CD4-positive, alpha-beta T cell (primary cell): ENCODE measurements around the gene PBXIP1. TPM values are rescaled to one million over a fixed set of nuclear protein-coding genes. Genes with fewer than 3 reads are reported as not detected.

Source experiments
- ATAC-seq: fragments of 200-7000 bp; cut with Tn5 transposase; one replicate; pipeline ENCODE4 v1.10.0; 2022; ENCODE audit warnings: mild to moderate bottlenecking; ENCODE audit not compliant: poor library complexity
- CTCF ChIA-PET: fragments of 350-600 bp; sonication (Branson Sonifier 250); formaldehyde crosslinking; loops from one replicate; lab custom pipeline; 2021; ENCODE audit warnings: antibody characterized with exemption, inconsistent platforms; lab: Charles Lee
- POLR2A ChIA-PET: fragments of 350-600 bp; sonication (Branson Sonifier 250); formaldehyde crosslinking; loops from one replicate; lab custom pipeline; 2021; ENCODE audit warnings: antibody characterized with exemption, inconsistent platforms; lab: Charles Lee
- DNase-seq, 14 experiments: peaks; one replicate each; pipeline ENCODE4 v3.0.0-alpha.2; 2013 to 2020; ENCODE audit warnings: mixed read lengths in 2 of 14
- H3K27ac ChIP-seq, 2 donors: one replicate each; pipeline versions ENCODE4 v1.5.1 to v1.7.0; 2013; ENCODE audit warnings: low read length in 2 of 2, low read depth in 1 of 2, mild to moderate bottlenecking in 1 of 2
- H3K27me3 ChIP-seq, 2 experiments: 1 replicate in 1 of 2; 2 replicates in 1 of 2; pipeline versions ENCODE4 v1.6.1 to v1.7.0; 2013; ENCODE audit warnings: low read length in 2 of 2, control low read depth in 1 of 2, mild to moderate bottlenecking in 1 of 2, moderate library complexity in 1 of 2; ENCODE audit not compliant: insufficient read depth in 2 of 2, control insufficient read depth in 1 of 2
- H3K36me3 ChIP-seq: one replicate; pipeline ENCODE4 v1.6.1; 2013; ENCODE audit warnings: low read length, control low read depth; ENCODE audit not compliant: insufficient read depth
- H3K4me1 ChIP-seq: one replicate; pipeline ENCODE4 v1.6.1; 2013; ENCODE audit warnings: low read length, control low read depth; ENCODE audit not compliant: insufficient read depth
- H3K4me3 ChIP-seq: one replicate; pipeline ENCODE4 v1.5.1; 2013; ENCODE audit warnings: mild to moderate bottlenecking, low read length, moderate library complexity
- H3K9me3 ChIP-seq, 2 experiments: 1 replicate in 1 of 2; 2 replicates in 1 of 2; pipeline versions ENCODE4 v1.6.1 to v1.7.0; 2013; ENCODE audit warnings: low read length in 2 of 2, mild to moderate bottlenecking in 2 of 2, control low read depth in 1 of 2, moderate library complexity in 1 of 2; ENCODE audit not compliant: control insufficient read depth in 1 of 2, insufficient read depth in 1 of 2
- H3K27ac Mint-ChIP-seq: one replicate; pipeline ENCODE4 v1.8.0; 2020; ENCODE audit warnings: mixed read lengths
- H3K27me3 Mint-ChIP-seq: one replicate; pipeline ENCODE4 v1.8.0; 2021; ENCODE audit warnings: mixed read lengths
- H3K36me3 Mint-ChIP-seq: one replicate; pipeline ENCODE4 v1.8.0; 2021; ENCODE audit warnings: low read depth, mixed read lengths
- H3K4me1 Mint-ChIP-seq: one replicate; pipeline ENCODE4 v1.8.0; 2021; ENCODE audit warnings: low read depth, mixed read lengths
- H3K4me3 Mint-ChIP-seq: one replicate; pipeline ENCODE4 v1.8.0; 2020; ENCODE audit warnings: mild to moderate bottlenecking, mixed read lengths
- H3K9me3 Mint-ChIP-seq: one replicate; pipeline ENCODE4 v1.8.0; 2020; ENCODE audit warnings: mixed read lengths
- CTCF ChIP-seq: fragments of 200-600 bp; IDR thresholded peaks from one replicate; pipeline ENCODE4 v1.8.0; 2022; ENCODE audit warnings: antibody characterized with exemption, mild to moderate bottlenecking
- intact Hi-C, 2 experiments: fragments of 100-400 bp; cut with DNase I in 1 of 2; cut with micrococcal nuclease in 1 of 2; formaldehyde crosslinking; loops; one replicate each; pipeline versions ENCODE4 v1.15.1 to v1.9.0; 2023 to 2025; cut with DNase I, micrococcal nuclease
- total RNA-seq, 174 experiments: library from RNA in 2 of 174; stranded (reverse) in 2 of 174; gene quantifications; one replicate each; pipeline ENCODE4 v1.2.3 and lab custom pipeline; 2021 to 2026

The PBXIP1 gene
- total RNA-seq, 2 experiments from 2014 or later = 434 to 440 TPM

GRCh38 chr1:154992721-154993571 is 37.0 kb upstream of the PBXIP1 start:
- TF ChIP-seq CTCF = no peak
- intact Hi-C loops = no loop called here
- H3K4me3 Mint-ChIP-seq = no peak overlapping the region
- no peaks in the 10 kb centered on the region for H3K27me3 Mint-ChIP-seq
- no peak overlapping the region for H3K27ac ChIP-seq
- H3K27ac Mint-ChIP-seq = no peak overlapping the region
- H3K36me3 ChIP-seq = peaks cover 39% of the 10 kb centered on the region
- ChIA-PET CTCF (interaction anchor here (1.3 to 13.2 kb wide), 2 partner anchors 9 to 26 kb away, joined by 3 to 159 read pairs; no protein-coding TSS in a partner anchor), POLR2A (interaction anchor here (1.0 to 2.5 kb wide), 4 partner anchors 8 to 38 kb away, joined by 3 to 19 read pairs (median 12); partner anchors contain the start of genes FLAD1 and PBXIP1)
- no peaks in the 10 kb centered on the region for H3K9me3 ChIP-seq
- no peaks in the 10 kb centered on the region for H3K9me3 Mint-ChIP-seq
- no peak for DNase-seq
- peaks cover 26% of the 10 kb centered on the region for H3K36me3 Mint-ChIP-seq
- H3K4me3 ChIP-seq = no peak overlapping the region
- no peaks in the 10 kb centered on the region for H3K27me3 ChIP-seq
- ATAC-seq = no peak
- H3K4me1 ChIP-seq = peaks cover 33% of the 10 kb centered on the region
- H3K4me1 Mint-ChIP-seq = peaks cover 33% of the 10 kb centered on the region

GRCh38 chr1:154990276-154990675 is 34.4 kb upstream of the PBXIP1 start:
- no peak overlapping the region for H3K4me3 ChIP-seq
- no peak overlapping the region for H3K27ac ChIP-seq
- ChIA-PET POLR2A (interaction anchor here (0.7 kb wide), 1 partner anchor 27 kb away, joined by 3 read pairs; no protein-coding TSS in a partner anchor), CTCF (interaction anchor here (1.3 to 1.7 kb wide), 2 partner anchors 9 to 27 kb away, joined by 3 to 6 read pairs; no protein-coding TSS in a partner anchor)
- H3K36me3 ChIP-seq = peaks cover 50% of the 10 kb centered on the region
- Mint-ChIP-seq H3K36me3 (peaks cover 33% of the 10 kb centered on the region), H3K9me3 (no peaks in the 10 kb centered on the region), H3K4me3 (no peak overlapping the region), H3K27ac (no peak overlapping the region), H3K4me1 (peaks cover 16% of the 10 kb centered on the region), H3K27me3 (no peaks in the 10 kb centered on the region)
- TF ChIP-seq CTCF = no peak
- DNase-seq (no peak), ATAC-seq (no peak)
- intact Hi-C loops = no loop called here
- no peaks in the 10 kb centered on the region for H3K9me3 ChIP-seq
- peaks cover 26% of the 10 kb centered on the region for H3K4me1 ChIP-seq
- no peaks in the 10 kb centered on the region for H3K27me3 ChIP-seq

GRCh38 chr1:154989195-154989860 is 33.4 kb upstream of the PBXIP1 start:
- H3K9me3 ChIP-seq = no peaks in the 10 kb centered on the region
- ChIA-PET CTCF (interaction anchor here (1.3 to 1.7 kb wide), 2 partner anchors 10 to 28 kb away, joined by 3 to 6 read pairs; no protein-coding TSS in a partner anchor), POLR2A (interaction anchor here (1.3 kb wide), 1 partner anchor 10 kb away, joined by 6 read pairs; no protein-coding TSS in a partner anchor)
- intact Hi-C loops = loop anchor here in 1 of 2 experiments (1.0 kb wide), 1 partner anchor 11 kb away; no protein-coding TSS in a partner anchor
- Mint-ChIP-seq H3K27me3 (no peaks in the 10 kb centered on the region), H3K36me3 (peaks cover 33% of the 10 kb centered on the region), H3K27ac (no peak overlapping the region), H3K4me3 (no peak overlapping the region), H3K9me3 (no peaks in the 10 kb centered on the region), H3K4me1 (peaks cover 15% of the 10 kb centered on the region)
- no peak for DNase-seq
- peaks cover 50% of the 10 kb centered on the region for H3K36me3 ChIP-seq
- no peak overlapping the region for H3K27ac ChIP-seq
- ATAC-seq = no peak
- H3K27me3 ChIP-seq = no peaks in the 10 kb centered on the region
- peaks cover 33% of the 10 kb centered on the region for H3K4me1 ChIP-seq
- TF ChIP-seq CTCF = no peak
- no peak overlapping the region for H3K4me3 ChIP-seq
